GM18858 (cell line): ENCODE data around the gene TAP1.

Experiments
- ATAC-seq: cut with Tn5 transposase; IDR thresholded peaks from one replicate; pipeline ENCODE4 v1.9.1; 2021; ENCODE audit not compliant: unreplicated experiment

Gene TAP1

DNA sequence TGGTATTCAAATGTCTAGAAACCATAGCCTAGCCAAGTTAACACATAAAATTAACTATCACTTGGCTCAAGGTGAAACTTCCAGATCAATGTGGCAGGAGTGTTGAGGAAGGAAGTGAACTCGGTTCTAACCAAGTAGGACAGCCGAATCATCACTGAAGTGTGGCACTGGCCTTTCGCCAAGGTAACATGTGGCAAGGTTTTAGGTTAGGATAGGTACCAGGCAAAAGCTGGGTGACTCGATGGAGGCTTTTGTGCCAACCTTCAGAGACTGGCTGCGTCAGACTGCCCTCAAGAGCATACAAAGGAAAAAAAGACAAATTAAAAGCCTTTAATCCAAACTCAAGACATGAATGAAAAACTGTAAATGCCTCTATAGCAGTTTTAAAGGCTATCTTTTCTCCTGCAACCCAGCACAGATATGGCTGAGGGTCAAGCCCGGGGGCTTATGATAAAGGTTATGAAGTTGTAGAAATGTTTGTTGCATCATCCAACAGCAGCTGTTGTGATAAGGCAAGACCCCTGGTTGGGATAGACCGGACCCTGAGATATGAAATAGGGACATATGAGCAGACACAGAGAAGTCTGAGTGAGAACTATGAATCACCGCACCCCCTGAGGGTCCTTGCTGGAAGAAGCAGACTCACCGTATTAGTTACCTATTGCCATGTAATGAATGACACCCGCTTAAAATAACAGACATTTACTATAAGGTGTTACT is 12.4 kb upstream of the TAP1 start:
- no peak for ATAC-seq

- ATAC-seq: no peak
These were observed 9.2 kb upstream of the TAP1 start for GRCh38 chr6:32862725-32863124.

DNA sequence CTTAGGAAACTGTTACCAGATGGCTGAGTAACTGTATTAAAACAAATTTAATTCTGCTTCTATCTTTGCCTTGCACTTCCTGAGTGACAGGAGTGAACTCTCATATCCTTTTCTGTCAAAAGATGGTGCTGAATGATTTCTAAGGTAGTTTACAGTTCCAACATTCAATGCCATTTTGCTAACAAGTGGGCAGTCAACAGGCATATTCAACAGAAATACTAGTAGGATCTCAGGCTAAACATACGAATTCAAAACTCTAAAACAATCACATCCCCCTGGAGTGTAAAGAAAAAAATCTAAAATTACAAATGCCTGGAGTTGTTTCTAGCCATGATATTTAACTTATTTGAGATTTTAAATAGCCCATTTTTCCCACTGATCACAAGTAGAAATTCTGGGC is 7.2 kb upstream of the TAP1 start:
- ATAC-seq: no peak

- no peak for ATAC-seq
These were observed 4.7 kb upstream of the TAP1 start for GRCh38 chr6:32858194-32858593.

GRCh38 chr6:32857156-32857891 is 3.8 kb upstream of the TAP1 start:
- ATAC-seq: no peak

- ATAC-seq: no peak
These were observed 2.1 kb upstream of the TAP1 start for GRCh38 chr6:32855467-32856174.

DNA sequence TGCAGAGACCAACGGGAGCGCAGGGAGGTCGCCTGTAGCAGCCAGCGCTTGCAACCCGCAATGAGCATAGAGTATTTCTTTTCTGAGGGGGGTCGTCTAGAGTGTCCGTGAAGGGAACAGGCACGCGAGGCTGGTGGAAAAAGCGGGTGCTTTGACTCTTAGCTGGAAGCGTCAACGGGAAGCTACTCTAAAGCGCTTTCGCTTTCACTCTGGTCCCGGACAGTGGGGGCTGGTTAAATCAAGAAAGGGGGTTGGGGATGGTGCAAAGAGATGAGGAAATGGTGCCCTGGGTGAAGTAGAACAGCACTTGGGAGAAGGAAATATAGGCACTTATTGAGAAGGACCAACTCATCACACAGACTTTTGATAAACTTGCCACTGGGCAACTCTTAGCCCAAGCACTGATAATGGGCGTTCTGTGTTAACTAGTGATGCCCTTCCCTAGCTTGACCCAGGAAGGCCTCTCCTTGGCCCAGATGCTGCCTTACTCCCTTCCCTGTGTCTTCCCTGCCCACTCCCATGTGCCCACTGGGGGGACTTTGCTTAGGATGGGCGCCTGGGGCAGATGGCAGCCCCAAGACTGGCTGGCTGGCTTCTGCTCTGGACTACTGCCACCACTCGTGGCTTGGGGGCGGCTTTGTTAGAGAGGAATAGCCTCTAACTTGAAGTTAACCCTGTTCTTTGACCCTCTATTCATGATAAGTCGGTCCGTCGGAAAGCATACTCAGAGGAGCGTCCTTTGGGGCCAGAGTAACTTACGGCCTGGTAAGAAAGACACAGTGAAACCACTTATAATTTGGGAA is 1.1 kb upstream of the TAP1 start:
- no peak for ATAC-seq

DNA sequence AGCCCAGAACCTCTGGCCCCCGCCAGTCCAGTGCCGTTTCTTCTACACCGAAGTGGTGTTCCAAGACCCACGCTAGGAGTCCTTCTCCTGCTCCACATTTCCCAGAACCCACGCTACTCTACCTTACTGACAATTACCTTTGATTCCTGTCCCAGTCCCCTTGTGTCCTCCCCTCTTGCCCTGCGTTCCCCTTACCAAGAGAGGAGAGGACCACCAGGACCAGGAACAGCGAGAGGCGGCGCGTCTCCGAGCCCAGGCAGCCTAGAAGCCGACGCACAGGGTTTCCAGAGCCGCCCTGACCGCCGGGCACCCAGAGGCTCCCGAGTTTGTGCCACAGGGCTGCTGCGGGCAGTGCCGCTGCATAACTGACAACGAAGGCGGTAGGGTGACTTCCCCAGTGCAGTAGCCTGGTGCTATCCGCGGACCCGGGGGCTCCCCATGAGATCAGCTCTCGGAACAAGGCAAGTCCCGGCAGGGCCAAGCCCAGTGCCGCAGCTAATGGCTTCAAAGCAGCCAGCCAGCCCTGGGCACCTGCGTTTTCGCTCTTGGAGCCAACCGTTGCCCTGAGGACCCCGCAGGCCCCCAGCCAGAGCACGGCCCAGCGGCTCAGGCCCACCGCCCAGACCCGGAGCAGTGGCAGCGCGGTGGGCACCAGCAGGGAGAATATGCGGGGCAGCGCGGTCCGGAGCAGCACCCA is 512 bp downstream of the TAP1 start:
- peak; percentile 10 for ATAC-seq

DNA sequence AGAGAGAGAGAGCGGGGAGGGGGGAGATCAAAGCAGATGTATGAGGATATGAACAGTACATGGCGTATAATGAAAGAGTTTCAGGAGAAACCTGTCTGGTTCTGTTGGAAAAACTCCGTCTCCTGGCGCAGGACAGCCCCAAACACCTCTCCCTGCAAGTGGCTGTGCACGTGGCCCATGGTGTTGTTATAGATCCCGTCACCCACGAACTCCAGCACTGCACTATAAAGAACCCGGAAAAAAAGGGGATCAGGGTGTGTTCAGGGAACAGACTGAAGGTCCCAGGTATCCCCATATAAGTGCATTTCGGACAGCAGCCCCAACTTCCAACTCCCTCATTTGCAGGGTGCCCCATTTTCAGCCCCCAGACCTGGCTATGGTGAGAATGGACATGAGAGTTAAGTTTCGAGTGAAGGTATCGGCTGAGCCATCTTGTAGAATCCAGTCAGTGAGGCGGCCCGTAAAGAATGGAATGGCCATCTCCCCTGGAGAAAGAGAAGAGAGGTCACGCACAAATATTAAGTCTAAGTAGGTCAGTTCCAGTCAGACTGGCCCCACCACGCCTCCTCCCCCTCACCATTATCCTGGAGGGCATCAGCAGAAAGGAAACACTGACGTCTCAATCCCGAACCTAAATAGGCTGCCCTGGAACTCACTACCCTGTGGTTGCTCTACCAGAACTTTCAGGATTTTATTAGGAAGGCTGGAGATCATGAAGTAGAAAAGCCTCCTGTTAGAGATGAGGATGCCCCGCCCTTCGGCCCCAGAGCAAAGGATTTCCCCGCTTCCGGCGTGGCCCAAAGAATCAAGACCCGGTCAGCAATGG is 1.3 kb downstream of the TAP1 start:
- ATAC-seq: no peak

DNA sequence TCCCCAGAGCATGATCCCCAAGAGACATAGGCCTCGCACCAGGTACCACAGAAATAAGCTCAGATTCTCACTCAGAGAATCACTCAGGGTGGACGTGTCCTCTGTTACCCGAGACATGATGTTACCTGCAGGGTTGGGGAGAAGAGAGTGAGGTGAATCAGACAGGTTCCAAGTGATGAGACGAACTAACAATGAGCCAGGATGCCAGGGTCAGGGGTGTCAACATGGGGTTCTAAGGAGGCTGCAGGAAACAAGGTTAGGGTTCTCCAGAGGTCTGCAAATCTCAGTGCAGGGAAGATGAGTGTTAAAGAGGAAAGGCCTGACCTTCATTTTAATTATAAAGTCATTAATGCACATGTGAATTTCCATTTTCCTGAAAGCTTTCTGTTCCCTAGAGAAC is 2.5 kb downstream of the TAP1 start:
- ATAC-seq: no peak

DNA sequence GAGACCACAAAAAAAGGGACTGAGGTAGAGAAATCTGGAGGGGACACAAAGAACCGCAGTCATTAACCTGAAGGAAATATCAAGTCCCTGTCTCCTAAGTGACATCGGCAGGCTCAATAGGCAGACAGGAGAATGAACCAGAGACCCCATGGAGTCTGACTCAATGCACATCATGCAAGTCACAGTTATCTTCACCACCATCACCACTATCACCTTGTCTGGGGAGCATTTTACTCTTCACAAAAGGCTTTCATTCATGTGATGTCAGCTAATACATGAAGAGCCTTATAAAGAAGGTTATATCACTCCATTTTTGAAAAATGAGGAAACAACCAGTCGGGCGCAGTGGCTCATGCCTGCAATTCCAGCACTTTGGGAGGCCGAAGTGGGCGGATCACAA is 4.4 kb downstream of the TAP1 start:
- no peak for ATAC-seq

- no peak for ATAC-seq
These were observed 5.7 kb downstream of the TAP1 start for GRCh38 chr6:32847795-32848194.

- no peak for ATAC-seq
These were observed 6.5 kb downstream of the TAP1 start for GRCh38 chr6:32847004-32847403.

DNA sequence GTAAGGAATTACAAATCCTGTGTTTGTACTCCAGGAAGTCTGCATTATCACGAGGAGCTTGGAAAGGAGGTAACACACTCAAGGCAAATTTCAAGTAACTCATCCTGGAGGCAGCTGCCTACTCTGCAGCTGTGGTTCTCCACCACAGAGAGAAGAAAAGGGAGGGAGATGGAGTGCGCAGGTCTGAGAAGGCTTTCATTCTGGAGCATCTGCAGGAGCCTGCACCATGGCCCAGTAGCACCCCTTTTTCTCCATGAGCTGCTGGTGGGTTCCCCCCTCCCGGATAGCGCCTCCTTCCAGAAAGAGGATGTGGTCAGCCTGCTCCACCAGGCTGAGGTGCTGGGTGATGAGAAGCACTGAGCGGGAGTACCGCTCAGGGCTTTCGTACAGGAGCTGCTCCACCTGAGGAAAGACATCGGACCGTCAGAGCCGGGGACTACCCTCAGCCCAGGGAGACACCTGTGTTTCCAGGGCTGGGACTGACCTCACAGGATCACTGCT is 8.1 kb downstream of the TAP1 start:
- ATAC-seq: no peak

GRCh38 chr6:32844839-32845383 is 8.6 kb downstream of the TAP1 start:
- no peak for ATAC-seq

- peak; percentile 42 for ATAC-seq
These were observed 9.3 kb downstream of the TAP1 start, which contains the start of gene PSMB8 for GRCh38 chr6:32843979-32844838. Gene PSMB8 (minus strand): TSS chr6:32844047. CDS start chr6:32843996, 51 bp downstream.

DNA sequence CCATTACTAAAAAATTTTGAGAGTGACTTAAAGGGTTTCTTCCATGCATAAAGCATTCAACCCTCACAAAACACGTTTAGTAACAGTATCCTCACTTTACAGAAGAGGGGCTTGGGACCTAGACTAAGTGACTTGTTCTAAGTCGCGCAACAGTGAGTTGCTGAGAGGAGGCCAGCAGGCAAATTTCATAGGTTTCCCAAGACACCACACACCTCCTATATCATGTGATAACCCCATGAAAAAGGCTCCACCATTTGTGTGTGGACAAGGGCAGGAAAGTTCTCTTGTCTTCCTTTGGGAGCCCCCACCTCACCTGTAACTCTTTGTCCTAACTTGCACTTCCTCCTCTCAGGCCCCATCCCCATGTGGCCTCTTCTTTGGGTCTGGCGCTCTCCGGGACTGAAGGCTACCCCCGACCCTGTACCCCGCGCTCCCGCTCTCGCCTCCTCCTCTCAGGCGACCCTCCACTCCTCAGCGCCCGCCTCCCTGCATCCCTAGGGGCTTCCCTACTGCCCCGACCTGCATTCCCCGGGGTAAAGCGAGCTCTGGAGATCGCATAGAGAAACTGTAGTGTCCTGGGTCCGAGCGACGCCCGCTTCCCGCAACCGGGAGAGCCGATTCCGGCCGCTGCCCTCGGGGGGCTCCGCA is 10.0 kb downstream of the TAP1 start:
- no peak for ATAC-seq

- no peak for ATAC-seq
These were observed 10.8 kb downstream of the TAP1 start for GRCh38 chr6:32842690-32843089.
